Measurements from ENCODE around the gene G2E3.
A peak's percentile ranks its signal among the peaks of the same experiment; 100 is the strongest.
"Not testable (repeated sequence)": the region's sequence is repeated elsewhere in the genome, so short reads cannot be mapped to it uniquely, and the experiment has no call there.

G2E3 gene

GRCh38 chr14:30547388-30548048 lies 11.4 kb upstream of the G2E3 start:
- ATAC-seq, result peak; percentile 71
- Mint-ChIP-seq H3K4me1 (no peaks in the 10 kb centered on the region), H3K27ac (no peak overlapping the region), H3K4me3 (no peak overlapping the region), H3K27me3 (peaks cover 11% of the 10 kb centered on the region), H3K9me3 (peaks cover 0 to 5% of the 10 kb centered on the region in 2 donors)
- no peak for DNase-seq

GRCh38 chr14:30550335-30550734 lies 8.6 kb upstream of the G2E3 start:
- H3K4me3 Mint-ChIP-seq, result no peak overlapping the region
- DNase-seq (no peak), ATAC-seq (no peak)
- H3K27me3 Mint-ChIP-seq, result peaks cover 11% of the 10 kb centered on the region
- peaks cover 0 to 5% of the 10 kb centered on the region in 2 donors for H3K9me3 Mint-ChIP-seq
- H3K4me1 Mint-ChIP-seq, result peaks cover 8% of the 10 kb centered on the region
- no peak overlapping the region for H3K27ac Mint-ChIP-seq

- peaks cover 11% of the 10 kb centered on the region for H3K27me3 Mint-ChIP-seq
- peaks cover 8% of the 10 kb centered on the region for H3K4me1 Mint-ChIP-seq
- H3K27ac Mint-ChIP-seq, result no peak overlapping the region
- H3K4me3 Mint-ChIP-seq, result no peak overlapping the region
- ATAC-seq, result no peak
- no peak for DNase-seq
- H3K9me3 Mint-ChIP-seq, result peaks cover 0 to 5% of the 10 kb centered on the region in 2 donors
Measured at GRCh38 chr14:30551460-30551859, 7.5 kb upstream of the G2E3 start.

- no peak overlapping the region for H3K27ac Mint-ChIP-seq
- DNase-seq, result no peak
- peaks cover 6% of the 10 kb centered on the region for H3K27me3 Mint-ChIP-seq
- peaks cover 8% of the 10 kb centered on the region for H3K4me1 Mint-ChIP-seq
- ATAC-seq, result peak; percentile 72
- no peak overlapping the region for H3K4me3 Mint-ChIP-seq
- no peaks in the 10 kb centered on the region for H3K9me3 Mint-ChIP-seq
Measured at GRCh38 chr14:30553311-30553989, 5.5 kb upstream of the G2E3 start.

- Mint-ChIP-seq H3K4me3 (peak overlapping the region; percentile 98 to 100), H3K27me3 (no peaks in the 10 kb centered on the region), H3K4me1 (peaks cover 32% of the 10 kb centered on the region), H3K27ac (peak overlapping the region in 1 of 2 donors; percentile 100), H3K9me3 (no peaks in the 10 kb centered on the region)
- DNase-seq (no peak), ATAC-seq (no peak)
Measured at GRCh38 chr14:30558362-30558674, 640 bp upstream of the G2E3 start.

- no peak for DNase-seq
- Mint-ChIP-seq H3K4me3 (peak overlapping the region; percentile 98 to 100), H3K4me1 (peaks cover 30% of the 10 kb centered on the region), H3K27me3 (no peaks in the 10 kb centered on the region), H3K9me3 (no peaks in the 10 kb centered on the region), H3K27ac (peak overlapping the region; percentile 100)
- ATAC-seq, result peak; percentile 29
Measured at GRCh38 chr14:30559638-30560091, 707 bp downstream of the G2E3 start.

GRCh38 chr14:30560581-30560980 lies 1.6 kb downstream of the G2E3 start:
- Mint-ChIP-seq H3K27me3 (no peaks in the 10 kb centered on the region), H3K4me3 (peak overlapping the region; percentile 74 to 95), H3K27ac (peak overlapping the region in 1 of 2 donors; percentile 88), H3K4me1 (peaks cover 38% of the 10 kb centered on the region), H3K9me3 (no peaks in the 10 kb centered on the region)
- DNase-seq, result no peak
- no peak for ATAC-seq

- H3K4me3 Mint-ChIP-seq, result no peak overlapping the region
- H3K27ac Mint-ChIP-seq, result no peak overlapping the region
- H3K4me1 Mint-ChIP-seq, result peaks cover 71% of the 10 kb centered on the region
- H3K9me3 Mint-ChIP-seq, result no peaks in the 10 kb centered on the region
- DNase-seq (no peak), ATAC-seq (no peak)
- no peaks in the 10 kb centered on the region for H3K27me3 Mint-ChIP-seq
Measured at GRCh38 chr14:30564235-30564867, 5.4 kb downstream of the G2E3 start.

GRCh38 chr14:30564868-30565248 lies 5.9 kb downstream of the G2E3 start:
- Mint-ChIP-seq H3K4me1 (peaks cover 76% of the 10 kb centered on the region), H3K27me3 (no peaks in the 10 kb centered on the region), H3K27ac (no peak overlapping the region), H3K9me3 (no peaks in the 10 kb centered on the region), H3K4me3 (no peak overlapping the region)
- DNase-seq, result no peak
- ATAC-seq, result no peak

GRCh38 chr14:30569216-30569902 lies 10.4 kb downstream of the G2E3 start:
- Mint-ChIP-seq H3K9me3 (no peaks in the 10 kb centered on the region), H3K27me3 (no peaks in the 10 kb centered on the region), H3K4me3 (no peak overlapping the region), H3K4me1 (peaks cover 82% of the 10 kb centered on the region), H3K27ac (peak overlapping the region in 1 of 2 donors; percentile 28)
- ATAC-seq, result no peak
- no peak for DNase-seq

- ATAC-seq (no peak), DNase-seq (no peak)
- Mint-ChIP-seq H3K4me1 (peaks cover 82% of the 10 kb centered on the region), H3K4me3 (no peak overlapping the region), H3K27me3 (no peaks in the 10 kb centered on the region), H3K9me3 (no peaks in the 10 kb centered on the region), H3K27ac (no peak overlapping the region)
Measured at GRCh38 chr14:30569903-30570226, 10.9 kb downstream of the G2E3 start.

GRCh38 chr14:30572237-30572636 lies 13.3 kb downstream of the G2E3 start:
- Mint-ChIP-seq H3K9me3 (no peaks in the 10 kb centered on the region), H3K27ac (no peak overlapping the region), H3K4me3 (no peak overlapping the region), H3K27me3 (no peaks in the 10 kb centered on the region), H3K4me1 (peaks cover 79% of the 10 kb centered on the region)
- no peak for ATAC-seq
- DNase-seq, result no peak

- DNase-seq, result no peak
- no peaks in the 10 kb centered on the region for H3K27me3 Mint-ChIP-seq
- H3K4me3 Mint-ChIP-seq, result no peak overlapping the region
- no peak for ATAC-seq
- no peaks in the 10 kb centered on the region for H3K9me3 Mint-ChIP-seq
- peaks cover 79% of the 10 kb centered on the region for H3K4me1 Mint-ChIP-seq
- H3K27ac Mint-ChIP-seq, result no peak overlapping the region
Measured at GRCh38 chr14:30572771-30573170, 13.8 kb downstream of the G2E3 start.

GRCh38 chr14:30573226-30573814 lies 14.4 kb downstream of the G2E3 start:
- no peak for ATAC-seq
- Mint-ChIP-seq H3K27ac (no peak overlapping the region), H3K4me3 (no peak overlapping the region), H3K4me1 (peaks cover 75% of the 10 kb centered on the region), H3K9me3 (no peaks in the 10 kb centered on the region), H3K27me3 (no peaks in the 10 kb centered on the region)
- DNase-seq, result no peak

- Mint-ChIP-seq H3K4me3 (no peak overlapping the region), H3K27ac (no peak overlapping the region), H3K4me1 (peaks cover 75% of the 10 kb centered on the region), H3K9me3 (no peaks in the 10 kb centered on the region), H3K27me3 (no peaks in the 10 kb centered on the region)
- ATAC-seq (no peak), DNase-seq (no peak)
Measured at GRCh38 chr14:30573966-30574365, 15.0 kb downstream of the G2E3 start.

- DNase-seq, H3K27me3 Mint-ChIP-seq, ATAC-seq, H3K9me3 Mint-ChIP-seq, H3K4me3 Mint-ChIP-seq, H3K27ac Mint-ChIP-seq: not testable (repeated sequence)
- H3K4me1 Mint-ChIP-seq, result peaks cover 67% of the 10 kb centered on the region
Measured at GRCh38 chr14:30574777-30575176, 15.8 kb downstream of the G2E3 start.
